GF-D8 (cell line): ENCODE data around the gene MYL6.
"Not testable (repeated sequence)": the region's sequence is repeated elsewhere in the genome, so short reads cannot be mapped to it uniquely, and the experiment has no call there.

Experiments used
- DNase-seq: peaks from one replicate; lab custom pipeline; 2025; lab: John Stamatoyannopoulos, UW

The MYL6 gene

DNA sequence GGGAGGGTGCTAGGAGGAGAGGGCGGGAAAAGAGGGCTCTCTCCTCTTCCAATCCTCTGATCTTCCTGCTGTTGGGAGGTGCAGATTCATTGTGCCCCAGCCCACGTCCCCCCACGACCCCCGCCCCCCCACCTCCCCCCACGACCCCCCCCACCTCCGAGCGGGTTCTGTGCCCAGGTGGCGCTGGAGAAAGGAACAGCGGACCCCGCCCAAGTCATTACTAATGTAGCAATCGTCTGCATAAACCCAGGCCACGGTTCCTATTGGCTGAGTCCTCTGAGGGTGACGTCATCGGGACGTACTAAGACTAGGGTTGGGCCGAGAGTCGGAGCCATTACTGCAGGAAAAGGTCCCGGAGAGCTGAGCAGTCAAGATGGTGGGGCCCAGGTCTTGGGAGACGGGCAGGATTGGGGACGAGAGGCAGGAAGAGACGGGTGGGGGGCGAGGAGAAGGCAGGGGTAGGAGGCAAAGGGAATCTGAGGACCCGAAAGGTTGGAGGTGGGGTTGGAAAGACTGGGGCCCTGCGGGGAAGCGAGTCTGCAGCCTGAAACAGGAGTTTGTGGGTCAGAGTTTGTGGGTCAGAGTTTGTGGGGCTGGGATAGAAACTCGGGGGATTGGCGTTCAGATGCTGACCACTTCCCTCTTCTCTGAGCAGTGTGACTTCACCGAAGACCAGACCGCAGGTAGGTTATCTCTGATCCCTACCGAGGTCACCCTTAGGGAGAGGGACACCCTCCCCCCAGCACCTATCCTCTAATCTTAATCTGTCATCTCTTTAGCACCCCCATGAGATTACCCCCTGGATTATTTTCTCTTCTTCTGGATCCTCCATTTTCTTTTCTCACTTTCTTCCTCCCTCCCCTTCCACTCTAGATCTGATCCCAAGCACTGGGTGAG lies at the start of gene MYL6:
TSS of gene MYL6 (plus strand) at position 331 of the 897 bp plus-strand sequence. CDS start at position 374, 43 bp downstream.
- peak; percentile 91 for DNase-seq

- no peak for DNase-seq
Measured at GRCh38 chr12:56110571-56110970, 47.6 kb upstream of the MYL6 start.

DNA sequence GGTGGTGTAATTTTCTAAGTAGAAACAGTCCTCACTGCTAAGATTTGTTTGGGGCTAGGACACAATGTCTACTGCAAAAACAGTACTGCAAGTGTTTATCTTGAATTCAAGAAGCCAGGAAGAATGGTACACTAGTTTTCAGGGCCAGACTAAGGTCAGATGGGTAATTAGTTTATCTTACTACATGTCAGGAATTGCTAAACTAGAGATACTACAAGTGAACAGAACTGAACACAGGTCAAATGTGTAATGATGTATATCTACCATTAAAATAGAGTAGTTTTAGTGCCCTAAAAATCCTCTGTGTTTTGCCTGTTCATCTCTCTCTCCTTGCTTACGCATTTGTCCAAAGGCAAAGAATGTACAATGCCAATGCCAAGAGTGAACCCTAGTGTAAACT lies 44.1 kb upstream of the MYL6 start:
- DNase-seq = no peak

GRCh38 chr12:56115329-56115728 lies 42.8 kb upstream of the MYL6 start:
- no peak for DNase-seq

GRCh38 chr12:56116267-56117081 lies 41.7 kb upstream of the MYL6 start, which contains the start of gene RPL41:
Gene RPL41, plus strand, starts transcription at chr12:56116633.
- peak; percentile 73 for DNase-seq

DNA sequence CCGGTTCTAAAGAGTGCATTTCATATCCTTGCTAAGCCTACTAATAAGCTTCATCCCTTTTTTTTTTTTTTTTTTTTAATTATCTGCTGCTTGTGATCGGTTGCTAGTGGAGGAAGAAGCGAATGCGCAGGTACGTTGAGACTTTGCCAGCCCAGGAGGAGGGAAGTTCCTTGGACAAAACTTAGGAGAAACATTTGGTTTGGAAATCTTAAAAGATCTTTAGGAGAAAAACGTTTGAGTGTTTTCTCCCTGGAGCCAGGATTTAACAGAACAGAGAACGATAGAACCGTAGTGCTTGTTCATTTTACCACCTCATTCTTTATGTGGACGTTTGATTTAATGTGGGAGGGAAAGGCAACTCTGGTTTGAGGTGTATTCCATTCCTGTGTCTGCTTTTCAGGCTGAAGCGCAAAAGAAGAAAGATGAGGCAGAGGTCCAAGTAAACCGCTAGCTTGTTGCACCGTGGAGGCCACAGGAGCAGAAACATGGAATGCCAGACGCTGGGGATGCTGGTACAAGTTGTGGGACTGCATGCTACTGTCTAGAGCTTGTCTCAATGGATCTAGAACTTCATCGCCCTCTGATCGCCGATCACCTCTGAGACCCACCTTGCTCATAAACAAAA lies 41.0 kb upstream of the MYL6 start:
- not testable (repeated sequence) for DNase-seq

- DNase-seq = peak; percentile 97
Measured at GRCh38 chr12:56117778-56118687, 40.1 kb upstream of the MYL6 start, which contains the start of gene ZC3H10. Gene ZC3H10, plus strand, starts transcription at chr12:56118266. Its CDS starts 2,297 bp downstream, at chr12:56120563.

- no peak for DNase-seq
Measured at GRCh38 chr12:56118688-56119357, 39.3 kb upstream of the MYL6 start.

DNA sequence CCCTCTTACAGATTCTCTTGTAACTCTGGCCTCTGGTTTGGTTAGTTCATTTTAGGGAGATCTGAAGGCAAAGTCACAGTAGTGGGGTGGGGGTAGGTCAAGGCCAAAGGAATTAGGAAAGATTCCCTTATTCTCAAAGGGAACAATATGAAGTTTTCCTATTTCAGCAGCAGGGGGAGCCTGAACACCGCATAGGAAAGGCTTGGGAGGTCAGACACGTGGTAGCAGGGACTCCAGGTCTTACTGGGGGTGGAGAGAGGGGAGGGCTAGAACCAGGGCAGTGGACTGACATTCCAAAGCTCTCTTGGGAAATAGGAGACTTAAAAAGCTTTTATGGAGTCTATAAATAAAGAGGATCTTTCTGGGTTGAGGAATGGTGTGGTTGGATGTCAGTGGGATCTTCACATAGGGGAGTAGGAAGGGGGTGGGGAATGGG lies 38.8 kb upstream of the MYL6 start:
- peak; percentile 71 for DNase-seq

DNA sequence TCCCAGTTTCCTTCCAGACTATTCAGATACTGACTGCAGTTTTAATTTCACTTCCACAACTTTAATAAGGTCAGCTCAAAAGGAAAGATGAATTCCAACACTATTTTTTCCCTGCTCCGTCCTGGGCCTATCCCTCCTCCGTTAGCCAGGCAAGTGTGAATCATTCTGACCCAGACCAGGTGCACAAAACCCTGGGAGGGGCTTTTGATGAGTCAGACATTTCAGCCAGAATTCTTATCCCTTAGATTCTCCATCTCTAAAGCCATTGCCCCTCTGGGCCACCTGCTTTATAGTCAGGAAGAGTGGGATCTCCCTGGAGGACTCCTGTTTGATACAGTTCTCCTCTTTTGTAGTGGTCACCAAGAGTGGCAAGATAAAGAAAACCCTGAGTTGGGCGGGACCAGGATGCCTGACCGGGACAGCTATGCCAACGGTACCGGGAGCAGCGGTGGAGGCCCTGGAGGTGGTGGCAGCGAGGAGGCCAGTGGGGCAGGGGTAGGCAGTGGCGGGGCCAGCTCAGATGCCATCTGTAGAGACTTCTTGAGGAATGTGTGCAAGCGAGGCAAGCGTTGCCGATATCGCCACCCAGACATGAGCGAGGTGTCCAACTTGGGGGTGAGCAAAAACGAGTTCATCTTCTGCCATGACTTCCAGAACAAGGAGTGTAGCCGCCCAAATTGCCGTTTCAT lies 37.9 kb upstream of the MYL6 start:
- DNase-seq = no peak

DNA sequence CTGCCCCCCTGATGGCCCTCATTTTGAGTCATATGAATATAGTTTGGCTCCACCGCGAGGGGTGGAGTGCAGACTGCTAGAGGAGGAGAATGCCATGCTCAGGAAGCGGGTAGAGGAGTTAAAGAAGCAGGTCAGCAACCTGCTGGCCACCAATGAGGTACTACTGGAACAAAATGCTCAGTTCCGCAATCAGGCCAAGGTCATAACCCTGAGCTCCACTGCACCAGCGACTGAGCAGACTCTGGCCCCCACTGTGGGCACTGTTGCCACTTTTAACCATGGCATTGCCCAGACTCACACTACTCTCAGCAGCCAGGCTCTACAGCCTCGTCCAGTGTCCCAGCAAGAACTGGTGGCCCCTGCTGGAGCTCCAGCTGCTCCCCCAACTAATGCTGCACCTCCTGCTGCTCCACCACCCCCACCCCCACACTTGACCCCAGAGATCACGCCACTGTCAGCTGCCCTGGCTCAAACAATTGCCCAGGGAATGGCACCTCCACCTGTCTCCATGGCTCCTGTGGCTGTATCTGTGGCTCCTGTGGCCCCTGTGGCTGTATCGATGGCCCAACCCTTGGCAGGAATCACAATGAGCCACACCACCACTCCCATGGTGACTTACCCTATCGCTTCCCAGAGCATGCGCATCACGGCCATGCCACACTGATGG lies 36.8 kb upstream of the MYL6 start:
- DNase-seq = no peak

- DNase-seq = no peak
Measured at GRCh38 chr12:56122637-56123036, 35.5 kb upstream of the MYL6 start.

DNA sequence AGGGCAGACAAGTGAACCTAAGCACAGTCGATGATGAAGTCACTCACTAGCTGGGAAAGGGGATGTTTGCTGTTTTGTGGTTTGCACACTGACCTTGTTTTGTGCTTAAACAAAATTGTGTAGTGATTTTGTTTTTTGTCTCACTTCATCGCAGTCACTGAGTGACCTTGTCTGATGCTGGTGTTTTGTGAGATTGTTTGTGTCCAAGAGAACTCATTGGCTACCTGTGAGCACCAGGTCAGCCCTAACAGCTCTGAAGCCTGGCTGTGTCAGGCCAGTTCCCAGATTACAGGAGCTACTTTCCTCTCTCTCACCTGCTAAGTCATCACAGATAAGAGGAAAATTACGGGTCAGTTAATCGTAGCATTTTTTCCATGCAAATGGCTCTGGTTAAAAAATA lies 34.0 kb upstream of the MYL6 start:
- no peak for DNase-seq

DNA sequence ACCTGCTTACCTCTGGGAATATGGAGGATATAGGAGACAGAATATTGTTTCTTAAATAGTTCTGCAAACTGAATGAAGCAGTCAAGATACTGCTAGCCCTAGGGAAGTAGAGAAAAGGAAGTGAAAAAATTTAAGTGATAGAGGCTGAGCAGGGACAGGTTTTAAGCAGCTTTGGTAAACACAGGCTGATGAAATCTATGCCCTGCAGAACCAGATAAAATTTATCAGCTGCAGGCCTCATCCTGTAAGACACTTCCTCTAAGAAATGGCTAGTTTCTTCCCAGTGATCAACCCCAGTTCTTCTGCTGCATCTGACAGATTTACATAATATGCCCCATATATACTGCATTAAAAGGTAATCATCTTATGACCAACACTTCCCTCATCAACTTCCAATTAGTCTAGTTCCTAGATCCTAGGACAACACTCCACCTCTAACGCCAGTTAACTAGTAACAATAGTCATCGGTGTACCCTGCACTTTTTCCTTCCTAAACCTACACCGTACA lies 31.4 kb upstream of the MYL6 start:
- DNase-seq = peak; percentile 93

DNA sequence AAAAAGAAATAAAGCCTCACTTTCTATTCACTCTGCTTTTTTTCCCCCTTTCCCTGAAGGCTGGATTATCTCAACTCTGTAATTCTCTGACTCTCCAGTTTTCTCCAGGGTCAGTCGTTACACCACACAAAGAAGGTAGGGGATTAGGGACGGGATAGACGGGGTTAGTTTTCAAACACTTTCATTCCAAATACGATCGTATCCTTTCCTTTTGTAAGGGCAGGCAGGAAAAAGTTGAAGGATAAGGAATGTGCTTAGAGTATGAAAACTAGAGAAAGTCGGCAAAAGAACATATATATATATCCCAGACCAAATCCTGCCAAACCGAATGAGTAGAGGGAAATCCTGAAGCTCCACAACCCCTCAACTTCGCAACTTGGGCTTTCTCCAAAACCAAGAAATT lies 30.7 kb upstream of the MYL6 start:
- no peak for DNase-seq

- DNase-seq = peak; percentile 99
Measured at GRCh38 chr12:56127888-56128669, 30.1 kb upstream of the MYL6 start, which contains the start of gene ESYT1. Gene ESYT1, plus strand, starts transcription at chr12:56128267. Its CDS starts 53 bp downstream, at chr12:56128320.

- DNase-seq = no peak
Measured at GRCh38 chr12:56128670-56129205, 29.4 kb upstream of the MYL6 start.
